Osteoblast (primary cell): ENCODE measurements around the gene PFN1. TPM values are rescaled to one million over a fixed set of nuclear protein-coding genes. Genes with fewer than 3 reads are reported as not detected.
A peak's percentile ranks its signal among the peaks of the same experiment; 100 is the strongest.

Source experiments
- DNase-seq: peaks from one replicate; pipeline ENCODE4 v3.0.0; 2011; ENCODE audit warnings: low spot score, mixed read lengths; ENCODE audit not compliant: insufficient read length; ENCODE audit errors: missing footprints
- H2AFZ ChIP-seq: 2 replicates; pipeline ENCODE4 v1.6.0; 2011; ENCODE audit warnings: mild to moderate bottlenecking, low read length
- H3K27ac ChIP-seq: 2 replicates; pipeline ENCODE4 v1.5.1; 2011; ENCODE audit warnings: mild to moderate bottlenecking, low read depth, low read length, moderate library complexity
- H3K27me3 ChIP-seq: 2 replicates; pipeline ENCODE4 v1.6.0; 2012; ENCODE audit warnings: mild to moderate bottlenecking, control low read depth, inconsistent platforms, low read length, moderate library complexity; ENCODE audit not compliant: insufficient read depth
- H3K36me3 ChIP-seq: 2 replicates; pipeline ENCODE4 v1.5.1; 2011; ENCODE audit warnings: mild to moderate bottlenecking, low read length, control low read depth, moderate library complexity; ENCODE audit not compliant: insufficient read depth
- H3K4me1 ChIP-seq: 2 replicates; pipeline ENCODE4 v1.5.1; 2011; ENCODE audit warnings: mild to moderate bottlenecking, low read length, control low read depth, moderate library complexity; ENCODE audit not compliant: insufficient read depth
- H3K4me2 ChIP-seq: 2 replicates; pipeline ENCODE4 v1.6.0; 2011; ENCODE audit warnings: mild to moderate bottlenecking, low read length; ENCODE audit not compliant: insufficient read depth
- H3K4me3 ChIP-seq: fragments of 200-600 bp; sonication (generic); 3 replicates; pipeline ENCODE4 v1.5.1; 2012; ENCODE audit warnings: mild to moderate bottlenecking, low read length, inconsistent platforms; ENCODE audit not compliant: insufficient read depth
- H3K79me2 ChIP-seq: 2 replicates; pipeline ENCODE4 v1.6.0; 2012; ENCODE audit warnings: mild to moderate bottlenecking, low read length, control low read depth, inconsistent platforms; ENCODE audit not compliant: insufficient read depth
- H3K9me3 ChIP-seq: 2 replicates; pipeline ENCODE4 v1.5.1; 2011; ENCODE audit warnings: low read depth, low read length, control low read depth
- H4K20me1 ChIP-seq: 2 replicates; pipeline ENCODE4 v1.6.0; 2012; ENCODE audit warnings: mild to moderate bottlenecking, low read length, control low read depth; ENCODE audit not compliant: insufficient read depth
- total RNA-seq: library from RNA; depleted of rRNA; stranded (reverse); fragments of >200 nt; gene quantifications from 2 replicates; pipeline ENCODE4 v1.2.3, GENCODE V29; 2012
- TF ChIP-seq, protein P1 (sequence below): IDR thresholded peaks from 2 replicates; pipeline ENCODE4 v1.5.1; 2011; ENCODE audit warnings: mild to moderate bottlenecking, low read depth, low read length, moderate library complexity; ENCODE audit errors: extremely low read depth

Gene PFN1
- total RNA-seq, 1 donor: 425 TPM

DNA sequence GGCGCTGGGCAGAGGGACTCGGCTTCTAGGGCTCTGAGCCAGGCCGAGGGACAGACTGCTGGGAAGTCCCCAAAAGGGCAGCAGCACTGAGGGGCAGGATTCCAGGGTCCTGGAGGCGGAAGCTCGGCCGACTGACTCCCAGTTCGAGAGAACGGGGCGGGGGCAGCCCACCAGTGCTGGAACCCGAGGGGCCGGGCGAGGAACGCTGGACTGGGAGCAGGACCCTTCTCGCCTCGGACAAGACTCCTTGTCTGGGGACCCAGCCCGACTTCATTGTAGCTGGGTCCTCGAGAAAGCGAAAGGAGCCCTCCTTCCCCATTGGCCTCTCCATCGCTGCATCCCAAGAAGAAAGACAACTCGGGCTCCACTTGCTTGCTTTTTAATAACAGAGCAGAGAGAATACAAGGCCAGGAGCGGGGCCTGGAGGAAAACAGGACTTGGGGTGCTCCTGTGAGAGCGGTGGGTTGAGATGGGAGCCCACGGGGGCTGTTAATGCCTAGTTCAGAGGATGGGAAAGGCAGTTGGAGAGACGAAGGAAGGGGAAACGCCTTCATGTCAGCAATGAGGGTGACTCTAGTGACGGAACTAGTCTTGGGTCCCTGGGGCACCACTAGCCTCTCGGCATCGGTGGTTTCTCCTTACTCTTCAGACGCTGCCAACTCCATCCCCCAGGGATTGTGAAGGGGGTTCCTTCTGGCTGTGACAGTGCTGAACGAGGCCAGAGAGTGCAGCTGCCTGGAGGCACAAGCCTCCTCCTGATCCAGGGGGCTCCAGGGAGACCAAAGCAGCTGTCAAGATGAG, 39.6 kb upstream of the PFN1 start:
- H3K9me3 ChIP-seq: no peaks in the 10 kb centered on the region
- peak overlapping the region; percentile 98 for H3K4me2 ChIP-seq
- H2AFZ ChIP-seq: peak overlapping the region; percentile 92
- no peaks in the 10 kb centered on the region for H4K20me1 ChIP-seq
- DNase-seq: peak; percentile 67
- H3K4me3 ChIP-seq: peak overlapping the region; percentile 93
- TF ChIP-seq, protein P1, sequence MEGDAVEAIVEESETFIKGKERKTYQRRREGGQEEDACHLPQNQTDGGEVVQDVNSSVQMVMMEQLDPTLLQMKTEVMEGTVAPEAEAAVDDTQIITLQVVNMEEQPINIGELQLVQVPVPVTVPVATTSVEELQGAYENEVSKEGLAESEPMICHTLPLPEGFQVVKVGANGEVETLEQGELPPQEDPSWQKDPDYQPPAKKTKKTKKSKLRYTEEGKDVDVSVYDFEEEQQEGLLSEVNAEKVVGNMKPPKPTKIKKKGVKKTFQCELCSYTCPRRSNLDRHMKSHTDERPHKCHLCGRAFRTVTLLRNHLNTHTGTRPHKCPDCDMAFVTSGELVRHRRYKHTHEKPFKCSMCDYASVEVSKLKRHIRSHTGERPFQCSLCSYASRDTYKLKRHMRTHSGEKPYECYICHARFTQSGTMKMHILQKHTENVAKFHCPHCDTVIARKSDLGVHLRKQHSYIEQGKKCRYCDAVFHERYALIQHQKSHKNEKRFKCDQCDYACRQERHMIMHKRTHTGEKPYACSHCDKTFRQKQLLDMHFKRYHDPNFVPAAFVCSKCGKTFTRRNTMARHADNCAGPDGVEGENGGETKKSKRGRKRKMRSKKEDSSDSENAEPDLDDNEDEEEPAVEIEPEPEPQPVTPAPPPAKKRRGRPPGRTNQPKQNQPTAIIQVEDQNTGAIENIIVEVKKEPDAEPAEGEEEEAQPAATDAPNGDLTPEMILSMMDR: no peak
- H3K36me3 ChIP-seq: peaks cover 4% of the 10 kb centered on the region
- no peaks in the 10 kb centered on the region for H3K27me3 ChIP-seq
- peak overlapping the region; percentile 84 for H3K27ac ChIP-seq
- peaks cover 17% of the 10 kb centered on the region for H3K4me1 ChIP-seq
- peaks cover 16% of the 10 kb centered on the region for H3K79me2 ChIP-seq

GRCh38 chr17:4986951-4987766, 38.8 kb upstream of the PFN1 start, which contains the start of gene CAMTA2:
TSS of gene CAMTA2 (minus strand) at chr17:4987675. CDS start at chr17:4986222, 1,453 bp downstream.
- Histone ChIP-seq H3K79me2 (peaks cover 16% of the 10 kb centered on the region), H3K27me3 (no peaks in the 10 kb centered on the region), H3K36me3 (peaks cover 10% of the 10 kb centered on the region), H3K27ac (peak within 1 kb of the TSS; percentile 84), H3K4me2 (peak within 1 kb of the TSS; percentile 98), H3K9me3 (no peaks in the 10 kb centered on the region), H4K20me1 (no peaks in the 10 kb centered on the region), H3K4me3 (peak within 1 kb of the TSS; percentile 93), H3K4me1 (peaks cover 17% of the 10 kb centered on the region), H2AFZ (peak within 1 kb of the TSS; percentile 92)
- DNase-seq: peak; percentile 95
- TF ChIP-seq, protein P1: peak; percentile 48

GRCh38 chr17:4986403-4986802, 38.1 kb upstream of the PFN1 start:
- Histone ChIP-seq H3K4me2 (peak overlapping the region; percentile 98), H3K27me3 (no peaks in the 10 kb centered on the region), H3K9me3 (no peaks in the 10 kb centered on the region), H2AFZ (peak overlapping the region; percentile 92), H4K20me1 (no peaks in the 10 kb centered on the region), H3K36me3 (peaks cover 16% of the 10 kb centered on the region), H3K27ac (peak overlapping the region; percentile 84), H3K79me2 (peaks cover 16% of the 10 kb centered on the region), H3K4me3 (peak overlapping the region; percentile 93), H3K4me1 (peaks cover 17% of the 10 kb centered on the region)
- TF ChIP-seq, protein P1: no peak
- DNase-seq: peak; percentile 84

DNA sequence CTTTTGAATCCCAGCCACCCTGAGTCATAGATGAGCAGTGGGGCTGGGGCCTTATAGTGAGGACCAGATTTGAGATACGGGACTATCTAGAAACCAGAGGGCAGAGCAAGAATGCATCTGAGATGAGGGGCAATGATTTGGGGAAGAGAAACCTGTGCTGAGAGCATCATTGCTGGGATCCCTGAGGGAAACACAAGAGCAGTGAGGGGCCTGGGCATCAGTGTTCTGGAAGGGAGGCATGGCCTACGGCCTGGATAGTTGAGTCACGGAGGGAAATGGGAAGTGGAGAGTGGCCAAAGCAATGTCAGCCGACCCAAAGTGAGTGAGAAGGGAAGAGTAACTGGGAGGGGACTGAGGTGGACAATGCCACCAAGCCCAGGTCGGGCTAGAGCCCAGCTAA, 34.0 kb upstream of the PFN1 start:
- no peak overlapping the region for H2AFZ ChIP-seq
- H3K4me1 ChIP-seq: peaks cover 5% of the 10 kb centered on the region
- H3K27me3 ChIP-seq: no peaks in the 10 kb centered on the region
- H3K27ac ChIP-seq: no peak overlapping the region
- peaks cover 10% of the 10 kb centered on the region for H3K79me2 ChIP-seq
- H3K4me3 ChIP-seq: no peak overlapping the region
- H4K20me1 ChIP-seq: peaks cover 5% of the 10 kb centered on the region
- TF ChIP-seq, protein P1: no peak
- H3K36me3 ChIP-seq: peaks cover 44% of the 10 kb centered on the region
- no peaks in the 10 kb centered on the region for H3K9me3 ChIP-seq
- no peak for DNase-seq
- no peak overlapping the region for H3K4me2 ChIP-seq
